GM23338 (cell line): Measurements from ENCODE around the gene P3R3URF. TPM values are rescaled to one million over a fixed set of nuclear protein-coding genes. Genes with fewer than 3 reads are reported as not detected.
"Not testable (repeated sequence)": the region's sequence is repeated elsewhere in the genome, so short reads cannot be mapped to it uniquely, and the experiment has no call there.

ENCODE experiments used
- ATAC-seq: fragments of 200-7000 bp; cut with Tn5 transposase; 3 replicates; pipeline ENCODE4 v1.9.1; 2020
- DNase-seq: peaks from one replicate; pipeline ENCODE4 v3.0.0-alpha.2; 2015; ENCODE audit warnings: low spot score
- H2AFZ ChIP-seq: fragments of 200-600 bp; sonication (generic); 2 replicates; pipeline ENCODE4 v1.8.0; 2016; ENCODE audit warnings: antibody characterized with exemption, mild to moderate bottlenecking, moderate library complexity
- H3F3A ChIP-seq: fragments of 200-600 bp; sonication (generic); replicated peaks from 2 replicates; pipeline ENCODE4 v1.8.0; 2017; ENCODE audit warnings: antibody characterized with exemption, mixed run types, low read depth
- H3K27ac ChIP-seq: fragments of 200-600 bp; sonication (generic); 2 replicates; pipeline ENCODE4 v1.6.1; 2016; ENCODE audit warnings: low read depth
- H3K27me3 ChIP-seq: fragments of 200-600 bp; sonication (generic); 2 replicates; pipeline ENCODE4 v1.8.0; 2016; ENCODE audit warnings: mild to moderate bottlenecking, mixed run types, moderate library complexity; ENCODE audit not compliant: insufficient read depth
- H3K36me3 ChIP-seq: fragments of 200-600 bp; sonication (generic); 2 replicates; pipeline ENCODE4 v1.8.0; 2016; ENCODE audit warnings: mild to moderate bottlenecking; ENCODE audit not compliant: insufficient read depth
- H3K4me1 ChIP-seq: fragments of 200-600 bp; sonication (generic); 2 replicates; pipeline ENCODE4 v1.8.0; 2016; ENCODE audit warnings: mild to moderate bottlenecking, moderate library complexity; ENCODE audit not compliant: insufficient read depth
- H3K4me2 ChIP-seq: fragments of 200-600 bp; sonication (generic); 2 replicates; pipeline ENCODE4 v1.7.1; 2017; ENCODE audit warnings: mixed run types
- H3K4me3 ChIP-seq: fragments of 200-600 bp; sonication (generic); 2 replicates; pipeline ENCODE4 v1.6.1; 2016; ENCODE audit warnings: mixed run types
- H3K79me2 ChIP-seq: fragments of 200-600 bp; sonication (generic); replicated peaks from 2 replicates; pipeline ENCODE4 v1.8.0; 2017; ENCODE audit warnings: mild to moderate bottlenecking; ENCODE audit not compliant: insufficient read depth
- H3K9me2 ChIP-seq: fragments of 200-600 bp; sonication (generic); 2 replicates; pipeline ENCODE4 v1.8.0; 2017; ENCODE audit not compliant: insufficient read depth
- H4K20me1 ChIP-seq: fragments of 200-600 bp; sonication (generic); replicated peaks from 2 replicates; pipeline ENCODE4 v1.8.0; 2017; ENCODE audit warnings: mild to moderate bottlenecking; ENCODE audit not compliant: insufficient read depth
- H3K27ac Mint-ChIP-seq: 2 replicates; pipeline ENCODE4 v1.8.0; 2020; ENCODE audit warnings: inconsistent platforms, mild to moderate bottlenecking, moderate library complexity, mixed read lengths
- H3K27me3 Mint-ChIP-seq: 3 replicates; pipeline ENCODE4 v1.8.0; 2022; ENCODE audit warnings: low read depth, mild to moderate bottlenecking, moderate library complexity, mixed read lengths, inconsistent platforms; ENCODE audit not compliant: insufficient read depth, poor library complexity
- H3K36me3 Mint-ChIP-seq: 3 replicates; pipeline ENCODE4 v1.8.0; 2021; ENCODE audit warnings: low read depth, mild to moderate bottlenecking, inconsistent platforms, moderate library complexity, mixed read lengths
- H3K4me1 Mint-ChIP-seq: 3 replicates; pipeline ENCODE4 v1.8.0; 2020; ENCODE audit warnings: mild to moderate bottlenecking, inconsistent platforms, mixed read lengths
- H3K4me3 Mint-ChIP-seq: 3 replicates; pipeline ENCODE4 v1.8.0; 2021; ENCODE audit warnings: moderate library complexity, mild to moderate bottlenecking, inconsistent platforms, mixed read lengths
- H3K9me3 Mint-ChIP-seq: 3 replicates; pipeline ENCODE4 v1.8.0; 2020; ENCODE audit warnings: moderate library complexity, mild to moderate bottlenecking, inconsistent platforms, mixed read lengths
- CREB1 ChIP-seq: fragments of 250-450 bp; sonication (Bioruptor Pico); IDR thresholded peaks from 2 replicates; pipeline ENCODE4 v1.5.0; 2020; ENCODE audit warnings: low read depth, mild to moderate bottlenecking, moderate library complexity
- CTCF ChIP-seq, 2 experiments: fragments of 200-600 bp in 1 of 2; sonication (generic) in 1 of 2; conservative IDR thresholded peaks; 2 replicates each; pipeline versions ENCODE4 v1.5.1 to v1.6.1; 2016 to 2017; ENCODE audit warnings: antibody characterized with exemption in 2 of 2, low read depth in 2 of 2, mild to moderate bottlenecking in 2 of 2, moderate library complexity in 1 of 2
- ETS1 ChIP-seq: IDR thresholded peaks from 2 replicates; pipeline ENCODE4 v1.6.1; 2016; ENCODE audit warnings: antibody characterized with exemption
- NANOG ChIP-seq: IDR thresholded peaks from 2 replicates; pipeline ENCODE4 v1.6.1; 2016; ENCODE audit warnings: antibody characterized with exemption, borderline replicate concordance
- REST ChIP-seq: IDR thresholded peaks from one replicate; pipeline ENCODE4 v1.6.1; 2018; ENCODE audit warnings: antibody characterized with exemption; ENCODE audit not compliant: unreplicated experiment
- ZNF331 ChIP-seq: fragments of 250-450 bp; sonication (Bioruptor Pico); IDR thresholded peaks from 2 replicates; pipeline ENCODE4 v1.5.0; 2020; ENCODE audit warnings: low read depth, mild to moderate bottlenecking, moderate library complexity
- polyA plus RNA-seq: library from polyadenylated mRNA; unstranded; fragments of >200 nt; fragmentation: Nextera tagmentation; extraction: Ambion mirVana; gene quantifications from 2 replicates; pipeline ENCODE4 v1.2.1, GENCODE V29; 2016
- total RNA-seq: library from RNA; depleted of rRNA; stranded (reverse); fragments of >200 nt; shearing (Covaris generic); gene quantifications from 2 replicates; pipeline ENCODE4 v1.2.3, GENCODE V29; 2014

P3R3URF gene
- total and polyA plus RNA-seq, 2 experiments from 2014 or later: not detected

- Histone ChIP-seq H3K27me3 (no peaks in the 10 kb centered on the region), H3F3A (0 out of 2 replicates have a peak, but pooled peaks cover 6% of the 10 kb centered on the region), H3K9me2 (0 out of 2 replicates have a peak, but pooled peaks cover 6% of the 10 kb centered on the region), H3K4me3 (no peak overlapping the region), H3K4me2 (peak overlapping the region; percentile 35; the same call in 1 of the 2 replicates), H3K4me1 (peaks cover 29% of the 10 kb centered on the region), H3K36me3 (no peaks in the 10 kb centered on the region), H2AFZ (0 out of 2 replicates have a peak overlapping the region, but pooled peaks have one; percentile 11), H4K20me1 (no peaks in the 10 kb centered on the region), H3K27ac (0 out of 2 replicates have a peak overlapping the region, but pooled peaks have one; percentile 62), H3K79me2 (no peaks in the 10 kb centered on the region)
- H3K9me3 Mint-ChIP-seq: no peaks in the 10 kb centered on the region
- H3K36me3 Mint-ChIP-seq: no peaks in the 10 kb centered on the region; the same call in 2 of the 3 replicates
- H3K27me3 Mint-ChIP-seq: peaks cover 9% of the 10 kb centered on the region
- peak overlapping the region; percentile 66; the same call in 1 of the 2 replicates for H3K27ac Mint-ChIP-seq
- peak; percentile 90 to 100 for TF ChIP-seq CTCF (conservative IDR thresholded peaks at IDR 0.05; ENCODE audit: low read depth in 2 of 2)
- TF ChIP-seq CREB1: no peak
- H3K4me1 Mint-ChIP-seq: peaks cover 36% of the 10 kb centered on the region
- H3K4me3 Mint-ChIP-seq: 0 out of 3 replicates have a peak overlapping the region, but pooled peaks have one; percentile 18
- DNase-seq (peak; percentile 94), ATAC-seq (peak; percentile 90)
Observed at GRCh38 chr1:46223472-46223943, 47.2 kb upstream of the P3R3URF start.

GRCh38 chr1:46223055-46223454 lies 46.8 kb upstream of the P3R3URF start:
- not testable (repeated sequence) for H3K9me2 ChIP-seq, H3K27me3 ChIP-seq, H4K20me1 ChIP-seq, H3K4me2 ChIP-seq, H3K27ac Mint-ChIP-seq, H2AFZ ChIP-seq, H3K9me3 Mint-ChIP-seq, ATAC-seq, H3K4me3 ChIP-seq, H3K27me3 Mint-ChIP-seq, H3K27ac ChIP-seq, H3F3A ChIP-seq, H3K36me3 ChIP-seq, DNase-seq, H3K4me3 Mint-ChIP-seq, H3K79me2 ChIP-seq, H3K36me3 Mint-ChIP-seq
- H3K4me1 ChIP-seq: peaks cover 29% of the 10 kb centered on the region
- H3K4me1 Mint-ChIP-seq: peaks cover 36% of the 10 kb centered on the region

GRCh38 chr1:46221749-46222148 lies 45.5 kb upstream of the P3R3URF start:
- peak; percentile 54 for ATAC-seq
- Mint-ChIP-seq H3K36me3 (no peaks in the 10 kb centered on the region; the same call in 2 of the 3 replicates), H3K27me3 (peaks cover 9% of the 10 kb centered on the region), H3K27ac (peak overlapping the region; percentile 21), H3K4me3 (peak overlapping the region; percentile 21; the same call in 1 of the 3 replicates), H3K9me3 (no peaks in the 10 kb centered on the region), H3K4me1 (peaks cover 36% of the 10 kb centered on the region)
- H3K4me1 ChIP-seq: peaks cover 29% of the 10 kb centered on the region
- no peaks in the 10 kb centered on the region for H3K27me3 ChIP-seq
- no peaks in the 10 kb centered on the region for H4K20me1 ChIP-seq
- peak overlapping the region; percentile 32; the same call in 1 of the 2 replicates for H3K4me3 ChIP-seq
- 0 out of 2 replicates have a peak, but pooled peaks cover 6% of the 10 kb centered on the region for H3F3A ChIP-seq
- H2AFZ ChIP-seq: peak overlapping the region; percentile 59; the same call in 1 of the 2 replicates
- peak overlapping the region; percentile 65 for H3K4me2 ChIP-seq
- peak; percentile 75 for DNase-seq
- H3K27ac ChIP-seq: peak overlapping the region; percentile 66
- H3K79me2 ChIP-seq: no peaks in the 10 kb centered on the region
- H3K36me3 ChIP-seq: no peaks in the 10 kb centered on the region
- H3K9me2 ChIP-seq: 0 out of 2 replicates have a peak, but pooled peaks cover 6% of the 10 kb centered on the region
- TF ChIP-seq ZNF331: no peak
- no peak for TF ChIP-seq NANOG
- no peak for TF ChIP-seq CTCF (conservative IDR thresholded peaks at IDR 0.05; ENCODE audit: low read depth in 2 of 2)
- no peak for TF ChIP-seq ETS1
- no peak for TF ChIP-seq REST
